ENCODE measurements around the gene MPI.
"Not testable (repeated sequence)": the region's sequence is repeated elsewhere in the genome, so short reads cannot be mapped to it uniquely, and the experiment has no call there.

The MPI gene

DNA sequence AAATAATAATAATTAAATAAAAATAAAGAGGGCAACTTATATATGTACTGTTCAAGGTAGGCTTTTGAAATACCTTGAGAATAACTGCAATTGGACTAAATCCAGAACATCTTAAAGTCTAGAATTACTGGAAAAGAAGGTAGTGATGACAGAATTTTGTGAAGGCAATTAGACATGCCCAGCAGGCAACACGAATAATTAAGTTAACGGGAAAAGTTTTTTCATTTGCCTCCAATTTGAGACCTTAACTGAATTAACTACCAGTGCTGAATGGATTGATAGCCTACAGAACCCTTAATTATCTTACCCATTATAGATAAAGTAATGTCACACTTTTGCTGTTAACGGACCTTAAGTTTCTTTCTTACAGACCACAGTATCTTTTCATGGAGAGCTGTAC is 34.7 kb downstream of the MPI start:
- in situ Hi-C loops (cut with HindIII; ENCODE audit: low sequenced_read_pairs) = no loop called here

DNA sequence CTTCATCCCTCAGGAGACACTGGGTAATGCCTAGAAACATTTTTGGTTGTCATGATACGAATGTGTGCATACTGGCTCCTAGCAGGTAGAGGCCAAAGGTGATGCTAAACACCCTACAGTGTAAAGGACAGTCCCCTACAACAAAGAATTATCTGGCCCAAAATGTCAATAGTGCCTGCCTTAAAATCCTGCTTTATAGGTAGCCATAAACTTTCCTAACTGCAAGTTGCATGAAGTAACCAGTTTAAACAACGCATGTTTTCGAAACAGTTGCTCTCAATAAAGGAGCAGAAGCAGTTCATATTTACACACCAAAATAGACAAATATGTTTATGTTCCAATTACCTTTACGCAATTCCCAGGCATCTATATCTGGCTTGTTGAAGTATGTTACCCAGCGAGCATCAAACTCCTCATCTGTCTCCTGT is 38.9 kb downstream of the MPI start:
- in situ Hi-C loops (cut with HindIII; ENCODE audit: low sequenced_read_pairs) = no loop called here

DNA sequence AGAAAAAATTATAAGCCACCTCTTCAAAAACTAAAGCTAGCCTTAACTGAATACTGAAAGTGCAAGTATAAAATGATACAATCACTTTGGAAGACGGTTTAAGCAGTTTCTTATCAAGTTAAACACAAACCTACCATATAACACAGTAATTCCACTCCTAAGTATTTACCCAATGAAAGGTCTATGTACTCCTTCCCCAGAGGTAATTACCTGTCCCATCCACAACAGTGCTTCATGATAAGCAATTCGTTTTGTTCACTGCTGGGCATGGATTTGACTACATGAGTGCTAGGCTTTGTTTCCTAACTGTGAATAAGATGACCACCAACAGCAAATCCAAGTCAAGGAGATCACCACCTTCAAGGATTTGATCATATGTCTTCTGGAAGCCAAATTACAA is 43.7 kb downstream of the MPI start:
- in situ Hi-C loops (cut with HindIII; ENCODE audit: low sequenced_read_pairs) = no loop called here

DNA sequence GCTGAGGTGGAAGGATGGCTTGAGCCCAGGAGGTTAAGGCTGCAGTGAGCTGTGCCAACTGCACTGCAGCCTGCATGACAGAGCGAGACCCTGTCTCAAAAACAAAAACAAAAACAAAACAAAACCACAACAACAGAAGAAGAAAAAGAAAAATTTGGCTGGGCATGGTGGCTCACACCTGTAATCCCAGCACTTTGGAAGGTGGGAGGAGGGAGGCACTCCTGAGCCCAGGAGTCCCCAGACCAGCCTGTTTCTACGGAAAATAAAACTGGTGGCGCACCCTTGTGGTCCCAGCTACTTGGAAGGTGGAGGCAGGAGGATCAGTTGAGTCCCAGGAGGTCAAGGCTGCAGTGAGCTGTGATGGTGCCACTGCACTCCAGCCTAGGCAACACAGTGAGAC is 45.4 kb downstream of the MPI start:
- in situ Hi-C loops (cut with HindIII; ENCODE audit: low sequenced_read_pairs) = not testable (repeated sequence)

DNA sequence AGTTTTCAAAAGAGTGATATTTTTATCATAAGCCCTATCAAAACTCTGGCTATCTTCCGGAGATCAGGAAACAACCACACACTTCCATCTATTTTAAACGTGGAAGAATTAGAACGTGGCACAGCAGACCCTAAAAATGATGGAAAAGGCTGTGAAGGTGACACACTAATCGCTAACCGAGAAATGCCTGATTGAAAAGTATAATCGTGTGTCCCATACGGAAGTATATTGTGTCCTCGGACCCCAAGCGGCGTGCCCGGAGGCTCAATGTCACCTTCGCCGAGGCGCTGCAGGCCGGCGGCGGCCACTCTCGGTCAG is 47.4 kb downstream of the MPI start:
- in situ Hi-C loops (cut with HindIII; ENCODE audit: low sequenced_read_pairs) = no loop called here

DNA sequence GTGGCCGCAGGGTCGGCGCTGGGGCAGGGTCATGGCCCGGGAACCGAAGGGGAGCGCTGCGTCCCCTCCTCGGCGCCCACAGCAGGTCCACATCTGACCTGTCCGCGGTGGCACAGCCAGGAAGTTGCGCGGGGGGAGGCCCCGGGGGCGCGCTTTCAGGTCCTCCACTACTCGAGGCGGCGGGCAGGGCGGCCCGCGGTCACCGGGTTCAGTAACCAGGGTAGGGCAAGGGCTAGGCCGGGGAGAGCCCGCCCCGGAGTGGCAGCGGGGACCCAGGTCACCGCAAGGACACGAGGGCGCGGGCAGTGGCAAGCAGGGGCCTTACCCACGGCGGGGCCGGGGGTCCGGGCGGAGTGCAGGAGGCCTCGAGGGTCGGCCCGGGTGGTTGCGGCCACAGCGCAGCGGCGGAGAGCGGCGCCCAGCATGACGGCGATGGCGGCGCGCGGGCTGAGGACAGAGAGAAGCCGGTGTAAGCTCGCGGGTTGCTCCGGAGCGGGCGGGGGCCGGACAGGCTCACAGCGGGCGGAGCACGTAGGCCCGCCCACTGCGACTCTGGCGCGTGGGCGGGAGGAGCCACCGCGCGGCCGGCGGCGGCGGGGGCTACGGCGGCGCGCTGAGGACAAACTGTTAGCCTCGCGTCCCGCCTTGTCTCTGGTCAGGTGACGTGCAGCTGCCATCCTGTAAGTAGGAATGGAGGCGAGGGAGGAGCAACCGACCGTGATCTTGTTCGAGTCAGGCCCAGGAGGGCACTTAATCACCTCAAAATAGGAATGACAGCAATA is 47.9 kb downstream of the MPI start, which contains the start of gene COX5A:
Gene COX5A (minus strand): TSS at position 484 of the 782 bp plus-strand sequence. CDS start 59 bp downstream, at position 425.
- in situ Hi-C loops (cut with HindIII; ENCODE audit: low sequenced_read_pairs) = no loop called here

DNA sequence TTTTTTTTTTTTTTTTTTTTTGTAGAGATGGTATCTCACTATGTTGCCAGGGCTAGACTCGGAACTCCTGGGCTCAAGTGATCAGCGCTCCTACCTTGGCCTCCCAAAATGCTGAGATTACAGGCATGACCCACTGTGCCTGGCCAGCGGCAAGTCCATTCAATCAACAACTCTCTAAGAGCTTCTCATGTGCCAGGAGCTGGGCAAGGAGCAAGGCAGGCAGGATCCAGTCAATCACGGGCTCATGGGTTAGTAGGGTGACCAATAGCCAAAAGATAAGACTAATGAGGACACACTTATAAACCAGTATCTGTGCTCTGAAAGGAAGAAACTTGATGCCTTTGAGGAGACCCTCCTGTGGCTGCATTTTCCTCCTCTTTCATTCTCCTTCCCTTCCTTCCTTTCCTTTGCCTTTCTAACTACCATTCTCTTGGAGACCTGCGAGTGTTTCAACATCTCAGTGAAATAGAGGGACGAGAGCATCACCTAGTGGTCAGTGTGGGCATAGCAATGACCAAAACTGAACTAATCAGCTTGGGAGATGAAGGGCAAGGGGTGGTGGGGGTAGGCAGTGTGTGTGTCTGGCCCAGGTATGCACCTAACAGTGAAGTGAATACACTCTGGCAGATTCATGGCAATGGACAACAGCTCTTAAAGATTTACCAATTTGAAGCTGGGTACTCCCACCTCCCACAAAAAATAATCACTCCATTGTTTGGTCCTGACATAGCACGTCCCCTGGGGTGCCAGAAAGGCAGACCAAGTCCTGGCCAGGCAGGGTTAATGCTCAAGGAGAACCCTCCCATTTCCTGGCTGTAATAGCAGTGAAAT is 60.5 kb downstream of the MPI start:
- in situ Hi-C loops (cut with HindIII; ENCODE audit: low sequenced_read_pairs) = loop anchor here (5.0 to 25.0 kb wide), 3 partner anchors 43 to 313 kb away; partner anchors contain the start of gene FAM219B

DNA sequence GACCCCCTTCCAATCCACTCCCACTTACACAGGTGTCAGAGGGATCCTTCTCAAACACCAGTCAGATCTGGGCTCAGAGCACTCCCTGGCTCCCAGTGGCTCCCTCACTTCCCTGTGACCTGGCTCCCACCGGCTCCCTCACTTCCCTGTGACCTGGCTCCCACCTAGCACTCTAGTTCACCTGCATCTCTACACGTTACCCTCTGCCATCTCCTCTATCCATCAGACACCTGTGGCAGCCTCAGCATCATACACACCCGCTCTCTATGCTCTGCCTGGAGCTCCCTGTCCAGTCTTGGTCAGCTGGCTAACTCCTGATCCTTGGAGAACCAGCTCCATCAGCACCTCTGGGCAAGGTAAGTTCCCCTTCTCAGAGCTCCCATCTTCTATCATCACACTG is 61.2 kb downstream of the MPI start:
- in situ Hi-C loops (cut with HindIII; ENCODE audit: low sequenced_read_pairs) = loop anchor here (5.0 to 25.0 kb wide), 3 partner anchors 44 to 314 kb away; partner anchors contain the start of gene FAM219B
